Endothelial cell of umbilical vein (primary cell): Measurements from ENCODE around the gene GCA.

ENCODE experiments used
- CTCF ChIP-seq, 2 donors: IDR thresholded peaks; 1 replicate in 1 of 2; 2 replicates in 1 of 2; pipeline ENCODE4 v1.5.1; 2011; ENCODE audit warnings: low read length in 2 of 2, mild to moderate bottlenecking in 2 of 2, moderate library complexity in 2 of 2, control low read depth in 1 of 2, inconsistent platforms in 1 of 2, low read depth in 1 of 2; ENCODE audit not compliant: insufficient read depth in 1 of 2; ENCODE audit errors: extremely low read depth in 1 of 2
- EZH2 ChIP-seq: IDR thresholded peaks from 2 replicates; pipeline ENCODE4 v1.6.1; 2012; ENCODE audit warnings: borderline replicate concordance, low read depth, mild to moderate bottlenecking, moderate library complexity, low read length, inconsistent platforms; ENCODE audit not compliant: severe bottlenecking
- FOS ChIP-seq: IDR thresholded peaks from 2 replicates; pipeline ENCODE4 v1.6.1; 2011; ENCODE audit warnings: mild to moderate bottlenecking, low read length, moderate library complexity, borderline replicate concordance; ENCODE audit not compliant: insufficient read depth
- GATA2 ChIP-seq: IDR thresholded peaks from 2 replicates; pipeline ENCODE4 v1.7.0; 2011; ENCODE audit warnings: low read depth, mild to moderate bottlenecking, moderate library complexity, mixed read lengths, low read length; ENCODE audit not compliant: insufficient read length, insufficient read depth
- JUN ChIP-seq: IDR thresholded peaks from 2 replicates; pipeline ENCODE4 v1.6.1; 2011; ENCODE audit warnings: borderline replicate concordance, low read depth; ENCODE audit not compliant: insufficient read length, insufficient read depth
- MAX ChIP-seq: IDR thresholded peaks from 2 replicates; pipeline ENCODE4 v1.6.1; 2011; ENCODE audit not compliant: insufficient read depth, insufficient read length
- MYC ChIP-seq: IDR thresholded peaks from one replicate; pipeline ENCODE4 v1.6.1; 2011; ENCODE audit warnings: mild to moderate bottlenecking, low read depth, low read length
- POLR2A ChIP-seq: IDR thresholded peaks from 2 replicates; pipeline ENCODE4 v1.6.1; 2012; ENCODE audit warnings: low read depth, mild to moderate bottlenecking, control low read depth, low read length
- POLR2AphosphoS5 ChIP-seq: IDR thresholded peaks from 2 replicates; pipeline ENCODE4 v1.6.1; 2012; ENCODE audit warnings: low read depth, mild to moderate bottlenecking, control low read depth, low read length, moderate library complexity; ENCODE audit not compliant: insufficient read depth

GRCh38 chr2:162390801-162391200 is 46.9 kb downstream of the GCA start:
- TF ChIP-seq POLR2AphosphoS5 (no peak), CTCF (IDR thresholded peaks at IDR 0.05; ENCODE audit: extremely low read depth in 1 of 2, insufficient read depth in 1 of 2, low read depth in 1 of 2, low read length in 2 of 2) (no peak), POLR2A (no peak), EZH2 (no peak), MYC (no peak), MAX (no peak), JUN (no peak), FOS (no peak), GATA2 (no peak)
